Activated CD4-positive, alpha-beta memory T cell treated with anti-CD3 and anti-CD28 coated beads for 36 hours (primary cell): ENCODE measurements around the gene KLK11. TPM values are rescaled to one million over a fixed set of nuclear protein-coding genes. Genes with fewer than 3 reads are reported as not detected.
A peak's percentile ranks its signal among the peaks of the same experiment; 100 is the strongest.

ENCODE experiments used
- CTCF ChIA-PET: fragments of 350-600 bp; sonication (Branson Sonifier 250); formaldehyde crosslinking; loops from one replicate; lab custom pipeline; 2021; ENCODE audit warnings: antibody characterized with exemption, inconsistent platforms; lab: Charles Lee
- POLR2A ChIA-PET: fragments of 350-600 bp; sonication (Branson Sonifier 250); formaldehyde crosslinking; loops from one replicate; lab custom pipeline; 2021; ENCODE audit warnings: antibody characterized with exemption; lab: Charles Lee
- DNase-seq: peaks from one replicate; pipeline ENCODE4 v3.0.0-alpha.2; 2020
- H3K27ac Mint-ChIP-seq: one replicate; pipeline ENCODE4 v1.8.0; 2021; ENCODE audit warnings: mixed read lengths
- H3K27me3 Mint-ChIP-seq: one replicate; pipeline ENCODE4 v1.8.0; 2021; ENCODE audit warnings: mixed read lengths
- H3K36me3 Mint-ChIP-seq: one replicate; pipeline ENCODE4 v1.8.0; 2021; ENCODE audit warnings: mixed read lengths
- H3K4me1 Mint-ChIP-seq: one replicate; pipeline ENCODE4 v1.8.0; 2021; ENCODE audit warnings: low read depth, mixed read lengths
- H3K4me3 Mint-ChIP-seq: one replicate; pipeline ENCODE4 v1.8.0; 2021; ENCODE audit warnings: mild to moderate bottlenecking, mixed read lengths
- H3K9me3 Mint-ChIP-seq: one replicate; pipeline ENCODE4 v1.8.0; 2021; ENCODE audit warnings: mixed read lengths
- intact Hi-C: fragments of 100-400 bp; cut with micrococcal nuclease; formaldehyde crosslinking; loops from one replicate; pipeline ENCODE4 v1.15.1; 2023
- total RNA-seq, 2 experiments: library from RNA; stranded (reverse); gene quantifications; one replicate each; pipeline ENCODE4 v1.2.3, GENCODE V29; 2021

The KLK11 gene
- total RNA-seq, 2 experiments from 2014 or later = not detected

DNA sequence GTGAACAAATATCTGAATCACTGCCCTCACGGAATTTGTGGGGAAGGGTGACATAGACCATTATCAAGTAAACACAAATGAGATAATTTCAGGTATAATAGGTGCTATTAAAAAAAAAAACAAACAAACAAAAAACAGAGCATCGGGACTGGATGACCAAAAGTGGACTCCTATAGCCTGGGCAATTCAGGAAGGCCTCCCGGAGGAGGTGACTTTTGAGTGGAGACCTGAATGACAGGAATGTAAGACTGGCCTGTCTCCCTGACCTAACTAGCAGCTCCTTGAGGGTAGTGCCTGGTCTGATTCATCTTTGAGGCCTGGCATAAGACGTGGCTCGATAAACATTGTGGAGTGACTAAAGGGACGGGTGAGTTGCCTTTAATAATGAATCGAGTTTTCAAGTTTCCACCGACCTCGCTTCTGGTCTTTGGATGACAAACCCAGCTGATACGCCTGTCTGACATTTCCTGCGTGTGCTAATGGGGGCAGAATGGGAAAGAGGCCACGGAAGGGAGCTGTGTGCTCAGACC is 13.7 kb downstream of the KLK11 start:
- Mint-ChIP-seq H3K4me1 (peaks cover 6% of the 10 kb centered on the region), H3K9me3 (no peaks in the 10 kb centered on the region), H3K4me3 (no peak overlapping the region), H3K36me3 (no peaks in the 10 kb centered on the region), H3K27ac (no peak overlapping the region), H3K27me3 (peaks cover 53% of the 10 kb centered on the region)
- ChIA-PET POLR2A (no interaction called here), CTCF (no interaction called here)
- DNase-seq = no peak
- intact Hi-C loops = no loop called here

GRCh38 chr19:51010066-51010795 is 16.2 kb downstream of the KLK11 start:
- H3K36me3 Mint-ChIP-seq = no peaks in the 10 kb centered on the region
- no peak for DNase-seq
- H3K4me1 Mint-ChIP-seq = no peaks in the 10 kb centered on the region
- no peak overlapping the region for H3K27ac Mint-ChIP-seq
- intact Hi-C loops = no loop called here
- CTCF ChIA-PET = interaction anchor here (1.3 kb wide), 1 partner anchor 11 kb away, joined by 3 read pairs; no protein-coding TSS in a partner anchor
- H3K4me3 Mint-ChIP-seq = no peak overlapping the region
- H3K27me3 Mint-ChIP-seq = peaks cover 32% of the 10 kb centered on the region
- POLR2A ChIA-PET = no interaction called here
- H3K9me3 Mint-ChIP-seq = no peaks in the 10 kb centered on the region

DNA sequence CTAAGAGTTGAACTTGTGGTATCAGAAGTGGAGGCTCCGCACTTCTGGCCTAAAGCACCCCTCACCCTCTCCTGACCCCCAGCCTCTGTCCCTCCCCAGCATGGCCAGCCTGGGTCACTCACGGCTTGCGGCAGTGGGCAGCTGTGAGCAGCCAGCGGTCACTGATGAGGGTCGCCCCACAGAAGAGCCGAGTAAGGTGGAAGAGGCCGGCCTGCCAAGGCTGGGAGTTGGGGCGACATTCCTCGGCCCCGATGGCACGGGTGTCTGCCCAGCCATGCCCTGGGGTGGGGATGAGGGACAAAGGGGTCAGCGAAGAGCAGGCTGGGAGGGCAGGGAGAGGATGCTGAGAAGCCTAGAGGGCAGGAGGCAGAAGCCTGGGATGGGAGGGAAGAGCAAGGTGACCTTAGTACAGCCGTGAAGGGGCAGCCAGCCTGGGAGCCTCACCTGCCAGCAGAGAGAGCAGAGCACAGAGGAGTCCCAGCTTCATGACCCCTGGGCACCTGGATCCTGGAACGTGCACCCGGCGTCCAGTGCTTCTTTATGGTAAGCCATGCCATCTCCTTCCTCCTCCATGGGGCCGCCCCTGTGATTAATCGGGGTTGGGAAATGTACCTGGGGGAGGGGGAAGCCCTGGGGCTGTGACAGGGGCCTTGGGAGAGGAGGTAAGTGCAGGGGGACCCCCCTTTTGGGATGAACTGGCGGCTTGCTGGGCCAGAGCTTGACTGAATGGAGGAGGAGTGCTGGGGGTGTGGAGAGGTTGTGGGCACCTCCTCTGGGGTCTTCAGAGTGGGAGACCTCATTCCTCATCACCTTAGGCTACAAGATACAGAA is 17.1 kb downstream of the KLK11 start:
- Mint-ChIP-seq H3K4me1 (no peaks in the 10 kb centered on the region), H3K4me3 (no peak overlapping the region), H3K36me3 (no peaks in the 10 kb centered on the region), H3K9me3 (no peaks in the 10 kb centered on the region), H3K27me3 (peaks cover 25% of the 10 kb centered on the region), H3K27ac (no peak overlapping the region)
- POLR2A ChIA-PET = no interaction called here
- intact Hi-C loops = no loop called here
- CTCF ChIA-PET = no interaction called here
- DNase-seq = no peak

- intact Hi-C loops = no loop called here
- no peaks in the 10 kb centered on the region for H3K9me3 Mint-ChIP-seq
- no peaks in the 10 kb centered on the region for H3K36me3 Mint-ChIP-seq
- no peak for DNase-seq
- H3K4me3 Mint-ChIP-seq = no peak overlapping the region
- H3K27ac Mint-ChIP-seq = no peak overlapping the region
- peaks cover 26% of the 10 kb centered on the region for H3K27me3 Mint-ChIP-seq
- POLR2A ChIA-PET = no interaction called here
- CTCF ChIA-PET = no interaction called here
- H3K4me1 Mint-ChIP-seq = no peaks in the 10 kb centered on the region
Observed at GRCh38 chr19:51007488-51007887, 18.9 kb downstream of the KLK11 start.

GRCh38 chr19:51006406-51006805 is 20.0 kb downstream of the KLK11 start:
- H3K36me3 Mint-ChIP-seq = no peaks in the 10 kb centered on the region
- no peak overlapping the region for H3K4me3 Mint-ChIP-seq
- intact Hi-C loops = no loop called here
- H3K27me3 Mint-ChIP-seq = peaks cover 35% of the 10 kb centered on the region
- no peak overlapping the region for H3K27ac Mint-ChIP-seq
- no peak for DNase-seq
- H3K9me3 Mint-ChIP-seq = no peaks in the 10 kb centered on the region
- H3K4me1 Mint-ChIP-seq = no peaks in the 10 kb centered on the region
- CTCF ChIA-PET = no interaction called here
- POLR2A ChIA-PET = no interaction called here

GRCh38 chr19:51005248-51005647 is 21.2 kb downstream of the KLK11 start:
- POLR2A ChIA-PET = no interaction called here
- Mint-ChIP-seq H3K27ac (no peak overlapping the region), H3K4me1 (no peaks in the 10 kb centered on the region), H3K27me3 (peaks cover 35% of the 10 kb centered on the region), H3K36me3 (no peaks in the 10 kb centered on the region), H3K9me3 (no peaks in the 10 kb centered on the region), H3K4me3 (no peak overlapping the region)
- intact Hi-C loops = no loop called here
- no peak for DNase-seq
- CTCF ChIA-PET = no interaction called here

- Mint-ChIP-seq H3K36me3 (no peaks in the 10 kb centered on the region), H3K9me3 (no peaks in the 10 kb centered on the region), H3K27ac (no peak overlapping the region), H3K27me3 (peaks cover 35% of the 10 kb centered on the region), H3K4me1 (no peaks in the 10 kb centered on the region), H3K4me3 (no peak overlapping the region)
- intact Hi-C loops = no loop called here
- ChIA-PET POLR2A (no interaction called here), CTCF (no interaction called here)
- no peak for DNase-seq
Observed at GRCh38 chr19:51003316-51003715, 23.1 kb downstream of the KLK11 start.

DNA sequence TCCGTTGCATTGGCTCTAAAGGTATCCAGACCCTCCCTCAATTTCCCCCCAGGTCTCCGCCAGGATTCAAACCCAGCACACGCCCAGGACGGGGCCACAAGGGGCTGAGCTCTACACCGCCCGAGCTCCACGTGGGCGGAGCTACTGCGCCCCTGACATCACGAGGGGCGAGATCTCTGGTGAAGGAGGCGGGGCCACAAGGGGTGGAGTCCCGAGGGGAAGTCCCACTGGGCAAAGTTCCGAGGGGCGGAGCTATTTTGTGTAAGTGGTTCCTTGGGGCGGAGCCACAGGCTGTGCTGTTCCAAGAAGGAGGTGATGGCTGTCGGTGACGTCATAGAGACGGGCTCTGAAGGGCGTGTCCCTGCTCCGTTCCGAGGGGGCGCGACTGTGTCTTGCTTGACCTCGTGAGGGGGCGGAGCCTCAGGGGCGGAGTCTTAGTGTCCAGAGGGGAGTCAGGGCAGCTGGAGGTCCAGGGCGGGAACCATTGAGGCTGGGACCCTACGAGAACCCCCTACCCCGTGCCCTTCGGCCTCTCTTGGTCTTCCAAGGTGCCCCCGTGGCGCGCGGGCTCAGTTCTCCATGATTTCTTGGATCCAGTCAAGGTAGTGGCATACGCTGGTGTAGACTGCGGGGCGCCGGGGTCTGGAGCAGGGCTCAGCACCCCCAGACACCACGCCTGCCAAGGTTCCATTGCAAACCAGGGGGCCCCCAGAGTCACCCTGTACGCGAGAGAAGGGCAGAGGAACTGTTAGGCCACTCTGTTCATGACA is 23.7 kb downstream of the KLK11 start:
- Mint-ChIP-seq H3K4me3 (no peak overlapping the region), H3K9me3 (no peaks in the 10 kb centered on the region), H3K27ac (no peak overlapping the region), H3K4me1 (no peaks in the 10 kb centered on the region), H3K36me3 (no peaks in the 10 kb centered on the region), H3K27me3 (peaks cover 35% of the 10 kb centered on the region)
- ChIA-PET CTCF (interaction anchor here (1.2 kb wide), 1 partner anchor 15 kb away, joined by 4 read pairs; no protein-coding TSS in a partner anchor), POLR2A (no interaction called here)
- intact Hi-C loops = no loop called here
- peak; percentile 36 for DNase-seq

DNA sequence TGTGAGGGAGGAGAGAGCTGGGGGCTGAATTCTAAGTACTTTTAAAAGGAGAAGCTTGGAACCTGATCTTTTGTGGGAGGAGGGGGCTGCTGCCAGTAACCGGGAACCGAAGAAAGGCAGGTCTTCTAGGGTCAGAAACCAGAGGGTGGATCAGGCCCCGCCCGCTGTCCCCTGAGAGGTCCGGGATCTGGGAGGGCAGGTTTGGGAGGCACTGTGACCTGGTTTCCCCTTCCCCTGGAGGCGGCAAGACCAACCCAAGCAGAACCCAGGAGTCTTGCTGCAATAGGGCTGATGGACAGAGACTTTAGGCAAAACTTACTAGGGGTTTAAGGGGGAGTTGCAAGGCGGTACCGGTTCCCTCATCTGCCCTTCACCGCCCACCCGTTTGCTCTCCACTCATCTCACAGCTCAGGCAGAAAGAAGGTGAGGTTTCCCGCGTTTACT is 24.3 kb downstream of the KLK11 start:
- no peak for DNase-seq
- peaks cover 35% of the 10 kb centered on the region for H3K27me3 Mint-ChIP-seq
- no peaks in the 10 kb centered on the region for H3K36me3 Mint-ChIP-seq
- ChIA-PET POLR2A (no interaction called here), CTCF (interaction anchor here (1.2 kb wide), 1 partner anchor 15 kb away, joined by 4 read pairs; no protein-coding TSS in a partner anchor)
- H3K27ac Mint-ChIP-seq = no peak overlapping the region
- H3K4me1 Mint-ChIP-seq = no peaks in the 10 kb centered on the region
- no peaks in the 10 kb centered on the region for H3K9me3 Mint-ChIP-seq
- no peak overlapping the region for H3K4me3 Mint-ChIP-seq
- intact Hi-C loops = no loop called here

DNA sequence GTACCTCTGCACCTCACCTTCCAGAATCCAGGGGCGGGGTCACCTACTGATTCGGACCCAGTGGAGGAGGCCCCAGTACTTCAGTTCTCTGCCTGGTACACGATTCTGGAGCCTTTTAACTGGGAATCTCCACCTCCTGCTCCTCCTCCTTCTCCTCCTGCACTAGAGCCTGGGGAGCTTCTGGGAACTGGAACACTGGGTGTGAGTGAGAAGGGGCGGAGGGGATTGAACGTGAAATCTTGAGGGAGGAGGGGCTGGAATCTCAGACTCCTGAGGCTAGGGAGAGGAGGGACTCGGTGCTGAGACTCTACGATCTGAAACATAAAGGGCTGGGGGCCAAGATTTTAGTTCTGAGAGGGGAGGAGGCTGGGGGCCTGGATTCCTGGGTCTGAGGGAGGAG is 24.9 kb downstream of the KLK11 start, which contains the start of gene KLK8:
TSS of gene KLK8 (minus strand) at position 90 of the 400 bp plus-strand sequence. CDS start 437 bp downstream, outside the sequence.
- no peak for DNase-seq
- H3K4me3 Mint-ChIP-seq = no peak within 1 kb of the TSS
- peaks cover 35% of the 10 kb centered on the region for H3K27me3 Mint-ChIP-seq
- no peaks in the 10 kb centered on the region for H3K9me3 Mint-ChIP-seq
- no peak within 1 kb of the TSS for H3K27ac Mint-ChIP-seq
- no peaks in the 10 kb centered on the region for H3K36me3 Mint-ChIP-seq
- H3K4me1 Mint-ChIP-seq = no peaks in the 10 kb centered on the region
- ChIA-PET CTCF (no interaction called here), POLR2A (no interaction called here)
- intact Hi-C loops = no loop called here

DNA sequence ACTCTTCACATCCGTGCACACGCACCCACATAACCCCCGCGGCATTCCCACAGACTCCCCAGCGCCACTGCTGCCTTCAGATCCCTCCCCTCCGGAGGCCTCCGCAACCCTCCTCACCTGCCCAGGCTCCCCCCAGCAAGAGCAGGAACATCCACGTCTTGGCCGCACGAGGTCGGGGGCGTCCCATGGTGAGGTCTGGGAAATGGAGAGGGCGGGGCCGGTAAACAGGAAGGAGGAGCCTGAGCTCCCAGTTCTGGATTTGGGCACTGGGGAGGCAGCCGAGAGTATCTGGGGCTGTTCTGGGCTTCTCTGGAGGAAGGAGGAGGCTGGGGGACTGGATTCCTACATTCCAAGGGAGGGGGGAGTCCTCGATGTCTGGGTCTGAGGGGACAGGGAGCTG is 25.4 kb downstream of the KLK11 start:
- no peaks in the 10 kb centered on the region for H3K36me3 Mint-ChIP-seq
- H3K4me1 Mint-ChIP-seq = no peaks in the 10 kb centered on the region
- no peaks in the 10 kb centered on the region for H3K9me3 Mint-ChIP-seq
- H3K4me3 Mint-ChIP-seq = no peak overlapping the region
- no peak overlapping the region for H3K27ac Mint-ChIP-seq
- ChIA-PET CTCF (no interaction called here), POLR2A (no interaction called here)
- no peak for DNase-seq
- H3K27me3 Mint-ChIP-seq = peaks cover 35% of the 10 kb centered on the region
- intact Hi-C loops = no loop called here

DNA sequence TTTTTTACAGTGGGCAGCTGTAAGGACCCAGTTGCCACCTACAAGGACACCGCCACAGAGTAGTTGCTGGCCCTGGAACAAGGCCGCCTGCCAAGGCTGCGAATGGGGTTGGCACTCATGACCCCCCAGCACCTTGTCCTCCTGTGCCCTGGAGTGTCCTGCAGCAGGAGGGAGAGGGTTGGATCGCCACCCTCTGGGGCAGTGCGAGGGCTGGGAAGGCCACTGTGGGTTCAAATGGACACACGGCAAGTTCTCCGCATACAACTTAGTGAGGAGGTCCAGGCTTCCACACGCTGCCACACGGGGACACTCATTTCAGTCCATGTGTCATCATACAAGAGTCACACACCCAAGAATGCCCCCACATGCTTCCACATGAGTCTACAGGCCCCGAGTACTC is 26.0 kb downstream of the KLK11 start:
- H3K4me1 Mint-ChIP-seq = no peaks in the 10 kb centered on the region
- no peak for DNase-seq
- H3K9me3 Mint-ChIP-seq = no peaks in the 10 kb centered on the region
- ChIA-PET CTCF (no interaction called here), POLR2A (no interaction called here)
- peaks cover 35% of the 10 kb centered on the region for H3K27me3 Mint-ChIP-seq
- H3K4me3 Mint-ChIP-seq = no peak overlapping the region
- H3K27ac Mint-ChIP-seq = no peak overlapping the region
- no peaks in the 10 kb centered on the region for H3K36me3 Mint-ChIP-seq
- intact Hi-C loops = no loop called here
